Mucosa of rectum (tissue), 2 donors: ENCODE results near the gene ABHD16A.
A peak's percentile ranks its signal among the peaks of the same experiment; 100 is the strongest.

Experiments used
- H3K27ac ChIP-seq, 2 donors: one replicate each; pipeline ENCODE4 v1.7.0; 2013; ENCODE audit warnings: inconsistent platforms in 2 of 2, low read depth in 2 of 2, low read length in 2 of 2
- H3K27me3 ChIP-seq, 2 donors: one replicate each; pipeline ENCODE4 v1.7.0; 2013; ENCODE audit warnings: low read length in 2 of 2; ENCODE audit not compliant: control insufficient read depth in 2 of 2, insufficient read depth in 2 of 2
- H3K36me3 ChIP-seq, 2 donors: one replicate each; pipeline ENCODE4 v1.7.0; 2013; ENCODE audit warnings: low read length in 2 of 2; ENCODE audit not compliant: control insufficient read depth in 2 of 2, insufficient read depth in 2 of 2
- H3K4me1 ChIP-seq, 2 donors: one replicate each; pipeline ENCODE4 v1.7.0; 2013; ENCODE audit warnings: low read length in 2 of 2, mild to moderate bottlenecking in 1 of 2; ENCODE audit not compliant: control insufficient read depth in 2 of 2, insufficient read depth in 2 of 2
- H3K4me3 ChIP-seq, 2 donors: one replicate each; pipeline ENCODE4 v1.7.0; 2013; ENCODE audit warnings: low read length in 2 of 2
- H3K9ac ChIP-seq, 2 donors: one replicate each; pipeline ENCODE4 v1.7.0; 2013; ENCODE audit warnings: low read length in 2 of 2, low read depth in 1 of 2, mild to moderate bottlenecking in 1 of 2
- H3K9me3 ChIP-seq, 2 donors: one replicate each; pipeline ENCODE4 v1.7.0; 2013; ENCODE audit warnings: low read length in 2 of 2; ENCODE audit not compliant: control insufficient read depth in 2 of 2
- donor health status: healthy.
- donor health status: Normal muscosa, but diverticular disease.

Gene ABHD16A

DNA sequence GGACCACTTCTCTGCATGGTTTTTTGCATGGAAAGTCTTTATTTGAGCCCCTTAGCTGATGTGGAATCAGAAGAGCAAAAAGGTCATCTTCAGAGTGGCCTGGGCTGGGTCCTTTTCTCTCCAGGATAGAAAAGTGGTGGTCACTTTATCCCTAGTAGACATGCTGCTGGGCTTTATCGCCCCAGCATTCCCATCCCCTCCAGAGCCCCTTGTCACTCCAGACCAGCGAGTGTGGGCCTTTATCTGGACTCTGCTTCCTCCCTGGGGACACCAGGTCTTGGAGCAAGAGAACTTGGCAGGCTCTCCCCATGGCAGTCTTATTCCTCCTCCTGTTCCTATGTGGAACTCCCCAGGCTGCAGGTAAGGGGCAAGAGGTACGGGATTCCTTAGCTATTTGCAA is 3.5 kb upstream of the ABHD16A start, which contains the start of gene LY6G6F:
TSS of gene LY6G6F (plus strand) at position 268 of the 400 bp plus-strand sequence. CDS start at position 309, 41 bp downstream.
- Histone ChIP-seq H3K27me3 (no peaks in the 10 kb centered on the region), H3K9ac (no peak within 1 kb of the TSS), H3K36me3 (no peaks in the 10 kb centered on the region), H3K4me3 (no peak within 1 kb of the TSS), H3K4me1 (peaks cover 18 to 26% of the 10 kb centered on the region in 2 donors), H3K9me3 (no peaks in the 10 kb centered on the region), H3K27ac (no peak within 1 kb of the TSS)

DNA sequence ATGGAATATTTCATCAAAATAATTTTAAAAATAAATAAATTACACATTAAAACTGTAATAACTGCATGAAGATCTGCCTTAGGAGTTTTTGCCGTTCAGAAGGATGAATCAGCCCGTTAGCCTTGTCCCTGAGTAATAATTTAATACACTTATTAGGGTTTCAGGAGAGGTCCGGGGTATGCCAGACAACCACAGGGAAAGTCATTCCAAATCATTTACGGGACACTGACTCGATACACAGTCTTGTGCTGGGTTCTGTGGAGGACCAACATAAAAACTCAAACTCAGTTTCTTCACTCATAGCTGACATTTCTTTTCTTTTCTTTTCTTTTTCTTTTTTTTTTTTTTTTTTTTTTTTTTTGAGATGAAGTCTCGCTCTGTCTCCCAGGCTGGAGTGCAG is 2.8 kb upstream of the ABHD16A start:
- Histone ChIP-seq H3K9me3 (no peaks in the 10 kb centered on the region), H3K4me1 (peaks cover 18 to 26% of the 10 kb centered on the region in 2 donors), H3K36me3 (peaks cover under 1 to 3% of the 10 kb centered on the region in 2 donors), H3K9ac (no peak overlapping the region), H3K4me3 (no peak overlapping the region), H3K27ac (no peak overlapping the region), H3K27me3 (no peaks in the 10 kb centered on the region)

DNA sequence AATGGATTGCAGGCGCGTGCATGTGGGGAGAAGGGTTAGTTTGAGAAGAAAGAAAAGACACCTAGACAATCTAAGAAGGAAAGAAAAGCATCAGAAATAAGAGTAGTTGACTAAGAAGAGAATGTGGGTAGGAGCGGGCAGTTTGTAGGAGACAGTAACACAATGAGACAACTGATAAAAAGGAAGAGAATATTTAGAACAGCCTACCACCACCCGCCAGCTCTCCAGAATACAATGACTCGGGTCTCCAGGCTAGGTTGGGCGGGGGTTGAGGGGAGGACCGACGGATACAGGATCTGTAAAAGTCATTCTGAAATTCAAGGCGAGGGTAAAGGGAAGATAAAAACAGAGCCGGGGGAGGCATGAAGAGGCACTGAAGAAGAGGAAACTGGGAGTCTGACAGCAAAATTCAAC is 712 bp downstream of the ABHD16A start:
- no peaks in the 10 kb centered on the region for H3K9me3 ChIP-seq
- H3K9ac ChIP-seq, result peak overlapping the region; percentile 100
- H3K4me1 ChIP-seq, result peaks cover 17 to 24% of the 10 kb centered on the region in 2 donors
- no peaks in the 10 kb centered on the region for H3K27me3 ChIP-seq
- peak overlapping the region; percentile 99 for H3K27ac ChIP-seq
- H3K4me3 ChIP-seq, result peak overlapping the region; percentile 91 to 96
- peaks cover 11 to 19% of the 10 kb centered on the region in 2 donors for H3K36me3 ChIP-seq

DNA sequence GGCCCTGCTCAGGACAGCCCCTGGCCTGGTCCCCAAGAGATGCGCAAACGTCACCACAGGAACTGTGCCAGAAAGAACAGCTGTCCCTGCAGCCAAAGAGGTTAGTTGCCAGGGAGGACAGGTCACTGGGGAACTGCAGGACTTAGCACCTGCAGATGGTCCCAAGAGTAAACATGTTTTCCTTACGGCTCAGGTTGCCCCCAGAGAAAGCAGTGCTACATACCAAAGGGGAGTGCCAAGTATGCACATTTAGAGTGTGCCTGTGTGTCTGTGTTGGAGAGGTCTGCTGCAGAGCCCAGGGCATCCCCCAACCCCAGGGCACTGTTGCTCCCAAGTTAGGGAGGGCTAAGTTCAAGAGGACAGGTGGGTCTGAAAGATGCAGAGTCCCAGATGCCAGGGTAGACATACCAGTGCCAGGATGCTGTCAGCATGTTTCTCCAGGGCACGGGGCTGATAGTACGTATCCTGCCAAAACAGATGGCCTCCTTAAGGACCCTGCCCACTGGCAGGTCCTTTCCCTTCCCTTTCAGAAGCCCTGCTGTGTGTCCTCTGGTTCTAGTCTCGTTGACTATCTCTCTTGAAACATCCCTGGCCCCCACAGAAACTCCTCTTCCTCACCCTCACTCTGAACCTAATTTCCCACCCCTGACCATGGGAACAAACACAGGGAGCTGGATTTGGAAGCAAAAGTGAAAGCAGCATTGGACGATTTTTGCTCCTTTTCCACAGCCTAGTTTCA is 1.3 kb downstream of the ABHD16A start:
- H3K9me3 ChIP-seq, result no peaks in the 10 kb centered on the region
- no peaks in the 10 kb centered on the region for H3K27me3 ChIP-seq
- H3K27ac ChIP-seq, result peak overlapping the region; percentile 99
- H3K9ac ChIP-seq, result peak overlapping the region; percentile 100
- peaks cover 17 to 24% of the 10 kb centered on the region in 2 donors for H3K4me1 ChIP-seq
- peak overlapping the region; percentile 91 to 96 for H3K4me3 ChIP-seq
- H3K36me3 ChIP-seq, result peaks cover 16 to 19% of the 10 kb centered on the region in 2 donors

DNA sequence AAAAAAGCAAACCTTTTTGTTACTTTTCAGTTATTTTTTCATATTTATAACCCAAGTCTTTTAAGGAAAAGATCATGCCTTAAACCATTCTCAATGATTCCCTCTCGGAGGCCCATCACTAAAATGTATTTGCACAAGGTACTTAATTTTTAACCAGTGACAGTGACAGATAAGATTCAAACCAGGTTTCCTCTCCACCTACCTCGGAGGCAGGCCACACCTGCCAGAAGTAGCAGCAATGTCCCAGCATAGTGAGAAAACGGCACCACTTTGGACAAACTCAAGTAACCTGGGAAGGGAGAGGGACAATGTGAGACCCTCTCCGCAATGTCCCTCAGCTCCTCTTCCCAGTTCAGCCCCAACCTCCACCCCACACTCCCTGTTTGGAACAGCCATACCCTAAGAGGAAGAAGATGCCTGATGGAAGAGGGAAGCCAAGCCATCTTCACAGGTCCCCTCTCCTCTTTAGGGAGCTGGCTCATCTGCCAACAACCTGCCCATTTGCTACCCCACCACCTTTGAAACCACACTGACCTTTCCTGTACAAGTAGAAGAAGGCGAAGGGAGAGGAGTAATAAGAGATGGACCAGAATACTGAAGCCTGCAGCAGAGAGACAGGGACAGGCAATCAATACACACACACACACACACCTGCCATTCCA is 2.3 kb downstream of the ABHD16A start:
- peak overlapping the region in 1 of 2 donors; percentile 20 for H3K4me3 ChIP-seq
- no peaks in the 10 kb centered on the region for H3K27me3 ChIP-seq
- no peak overlapping the region for H3K27ac ChIP-seq

DNA sequence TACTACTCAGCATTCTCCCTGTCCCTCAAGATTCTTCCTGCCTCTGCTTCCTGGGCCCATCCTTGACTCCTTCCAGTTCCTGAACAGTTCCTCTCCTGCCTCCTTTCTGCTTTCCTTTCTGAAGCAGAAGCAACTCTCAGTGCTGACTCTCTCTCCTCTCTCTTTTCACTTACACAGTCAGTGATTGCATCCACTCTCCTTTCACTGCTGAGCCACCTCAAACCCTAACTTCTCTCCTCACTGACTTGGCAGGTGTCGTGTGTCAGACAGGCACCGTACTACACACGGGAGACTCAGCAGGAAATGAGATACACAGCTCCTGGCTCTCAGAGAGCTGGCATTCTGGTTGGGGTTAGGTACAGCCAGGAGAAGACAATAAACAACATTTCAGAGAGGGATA is 5.6 kb downstream of the ABHD16A start:
- no peak overlapping the region for H3K4me3 ChIP-seq
- no peaks in the 10 kb centered on the region for H3K9me3 ChIP-seq
- no peak overlapping the region for H3K27ac ChIP-seq
- H3K4me1 ChIP-seq, result peaks cover 17 to 19% of the 10 kb centered on the region in 2 donors
- H3K36me3 ChIP-seq, result peaks cover 37 to 48% of the 10 kb centered on the region in 2 donors
- no peak overlapping the region for H3K9ac ChIP-seq
- no peaks in the 10 kb centered on the region for H3K27me3 ChIP-seq

More for the DNA sequence above, 2.3 kb downstream of the ABHD16A start:
- Histone ChIP-seq H3K4me1 (peaks cover 17 to 24% of the 10 kb centered on the region in 2 donors), H3K36me3 (peaks cover 16 to 23% of the 10 kb centered on the region in 2 donors), H3K9ac (peak overlapping the region in 1 of 2 donors; percentile 100), H3K9me3 (no peaks in the 10 kb centered on the region)

DNA sequence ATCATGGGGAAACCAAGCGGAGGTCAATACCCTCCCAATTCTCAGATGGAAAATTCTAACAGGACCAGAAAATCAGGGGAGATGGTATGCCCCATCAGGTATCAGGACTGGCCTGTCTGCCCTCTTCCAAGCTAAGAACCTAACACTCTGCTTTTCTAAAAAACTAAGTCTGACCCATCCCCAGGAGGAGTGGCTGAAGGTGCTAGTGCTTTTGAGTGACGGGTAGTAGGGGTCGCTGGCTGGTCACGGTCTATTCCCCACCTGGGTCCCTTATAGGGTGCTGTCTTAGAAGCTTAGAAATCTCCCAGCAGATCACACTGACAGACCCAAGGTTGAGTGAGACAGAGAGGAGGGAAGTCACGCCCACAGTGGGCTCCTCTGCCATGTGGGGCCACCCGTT is 9.6 kb downstream of the ABHD16A start:
- H3K9ac ChIP-seq, result no peak overlapping the region
- H3K9me3 ChIP-seq, result no peaks in the 10 kb centered on the region
- no peak overlapping the region for H3K27ac ChIP-seq
- H3K27me3 ChIP-seq, result no peaks in the 10 kb centered on the region
- H3K4me3 ChIP-seq, result no peak overlapping the region
- H3K36me3 ChIP-seq, result peaks cover 61 to 68% of the 10 kb centered on the region in 2 donors
- H3K4me1 ChIP-seq, result peaks cover 8 to 19% of the 10 kb centered on the region in 2 donors

DNA sequence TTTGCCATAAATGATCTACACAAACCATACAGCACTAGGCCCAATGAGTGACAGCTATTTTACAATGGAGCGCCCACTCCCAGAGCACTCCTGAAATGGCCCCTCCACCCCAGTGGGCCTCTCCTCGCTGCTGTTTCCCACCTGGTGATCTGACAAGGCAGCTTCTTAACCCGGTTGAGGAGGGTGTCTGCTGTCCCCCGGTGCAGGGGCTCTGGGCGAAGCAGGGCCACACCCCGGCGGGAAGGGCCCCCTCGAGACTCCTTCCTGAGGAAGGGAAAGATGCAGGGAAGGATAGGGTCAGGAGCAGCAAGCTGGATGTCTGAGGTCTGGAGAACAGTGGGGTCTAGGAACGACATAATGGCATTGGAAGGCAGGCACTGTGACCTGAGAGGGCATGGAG is 10.2 kb downstream of the ABHD16A start:
- Histone ChIP-seq H3K4me3 (no peak overlapping the region), H3K27ac (no peak overlapping the region), H3K36me3 (peaks cover 68 to 74% of the 10 kb centered on the region in 2 donors)

DNA sequence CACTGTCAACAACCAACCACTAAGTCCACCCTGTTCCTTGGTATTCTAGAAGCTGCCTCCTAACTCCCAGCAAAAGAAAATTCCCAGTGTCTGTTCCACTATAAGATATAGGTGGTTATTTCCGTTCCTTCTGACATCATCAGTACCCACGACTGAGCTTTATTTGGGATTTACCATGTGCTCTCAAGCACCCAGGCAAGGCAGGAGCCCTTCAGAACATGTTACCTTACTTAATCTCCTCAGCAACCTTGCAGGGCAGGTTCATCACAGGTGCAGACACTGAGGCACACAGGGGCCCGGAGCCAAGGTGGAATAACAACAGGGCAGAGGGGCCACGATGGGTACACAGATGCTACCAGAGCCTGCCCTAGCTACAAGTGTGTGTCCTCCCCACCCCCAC is 10.8 kb downstream of the ABHD16A start:
- Histone ChIP-seq H3K9me3 (no peaks in the 10 kb centered on the region), H3K4me3 (no peak overlapping the region), H3K27me3 (no peaks in the 10 kb centered on the region), H3K27ac (no peak overlapping the region), H3K4me1 (peaks cover 8 to 19% of the 10 kb centered on the region in 2 donors), H3K36me3 (peaks cover 69 to 75% of the 10 kb centered on the region in 2 donors), H3K9ac (no peak overlapping the region)

More for the DNA sequence above, 10.2 kb downstream of the ABHD16A start:
- Histone ChIP-seq H3K9ac (no peak overlapping the region), H3K9me3 (no peaks in the 10 kb centered on the region), H3K4me1 (peaks cover 8 to 19% of the 10 kb centered on the region in 2 donors), H3K27me3 (no peaks in the 10 kb centered on the region)

DNA sequence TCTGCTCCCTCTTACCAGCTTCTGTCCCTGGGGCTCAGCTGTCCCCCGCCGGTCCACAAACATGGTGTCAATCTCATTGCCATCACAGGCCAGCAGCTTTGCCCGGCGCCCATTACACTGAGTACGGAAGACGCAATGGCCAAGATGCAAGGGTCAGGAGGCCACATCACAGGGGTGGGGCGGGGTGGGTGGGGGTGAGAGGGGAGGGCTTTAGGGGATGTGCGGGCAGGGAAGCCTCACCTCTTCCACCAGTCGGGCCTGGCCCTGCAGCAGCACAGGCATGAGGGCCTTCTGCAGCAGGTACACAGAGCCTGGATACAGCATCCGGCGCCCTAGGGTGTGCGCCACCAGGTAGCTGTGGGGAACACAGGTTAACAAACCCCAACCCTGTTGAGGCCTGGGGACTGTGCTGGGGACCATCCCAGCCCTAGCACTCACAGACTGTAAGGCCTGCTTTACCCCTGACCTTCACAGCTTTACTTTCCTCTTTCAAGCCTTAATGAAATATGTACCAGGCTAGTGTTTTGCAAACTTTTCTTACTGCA is 11.5 kb downstream of the ABHD16A start:
- Histone ChIP-seq H3K4me3 (no peak overlapping the region), H3K4me1 (peaks cover 8 to 19% of the 10 kb centered on the region in 2 donors), H3K9me3 (no peaks in the 10 kb centered on the region), H3K36me3 (peaks cover 69 to 80% of the 10 kb centered on the region in 2 donors), H3K9ac (no peak overlapping the region), H3K27ac (no peak overlapping the region), H3K27me3 (no peaks in the 10 kb centered on the region)
